ENCODE data around the gene ARIH1.
"Not testable (repeated sequence)": the region's sequence is repeated elsewhere in the genome, so short reads cannot be mapped to it uniquely, and the experiment has no call there.

ARIH1 gene

GRCh38 chr15:72585476-72586058, 111.4 kb downstream of the ARIH1 start:
- Histone ChIP-seq H3K27me3 (ENCODE audit: control insufficient read depth in 1 of 2, insufficient read depth in 2 of 2, low read length in 2 of 2) (no peaks in the 10 kb centered on the region), H3K9me3 (ENCODE audit: low read length) (no peaks in the 10 kb centered on the region), H3K27ac (ENCODE audit: low read depth, low read length) (no peak overlapping the region), H3K9ac (ENCODE audit: low read length) (no peak overlapping the region), H3K4me1 (ENCODE audit: insufficient read depth, low read length) (no peaks in the 10 kb centered on the region), H3K4me3 (ENCODE audit: low read depth in 1 of 2, low read length in 2 of 2) (no peak overlapping the region), H3K36me3 (ENCODE audit: insufficient read depth, low read length) (peaks cover 32% of the 10 kb centered on the region)

- Histone ChIP-seq H3K9me3 (ENCODE audit: low read length) (no peaks in the 10 kb centered on the region), H3K4me3 (ENCODE audit: low read depth in 1 of 2, low read length in 2 of 2) (no peak overlapping the region), H3K27me3 (ENCODE audit: control insufficient read depth in 1 of 2, insufficient read depth in 2 of 2, low read length in 2 of 2) (no peaks in the 10 kb centered on the region), H3K4me1 (ENCODE audit: insufficient read depth, low read length) (no peaks in the 10 kb centered on the region), H3K36me3 (ENCODE audit: insufficient read depth, low read length) (peaks cover 10% of the 10 kb centered on the region), H3K9ac (ENCODE audit: low read length) (no peak overlapping the region), H3K27ac (ENCODE audit: low read depth, low read length) (no peak overlapping the region)
These were observed 114.0 kb downstream of the ARIH1 start for GRCh38 chr15:72588096-72588495.

DNA sequence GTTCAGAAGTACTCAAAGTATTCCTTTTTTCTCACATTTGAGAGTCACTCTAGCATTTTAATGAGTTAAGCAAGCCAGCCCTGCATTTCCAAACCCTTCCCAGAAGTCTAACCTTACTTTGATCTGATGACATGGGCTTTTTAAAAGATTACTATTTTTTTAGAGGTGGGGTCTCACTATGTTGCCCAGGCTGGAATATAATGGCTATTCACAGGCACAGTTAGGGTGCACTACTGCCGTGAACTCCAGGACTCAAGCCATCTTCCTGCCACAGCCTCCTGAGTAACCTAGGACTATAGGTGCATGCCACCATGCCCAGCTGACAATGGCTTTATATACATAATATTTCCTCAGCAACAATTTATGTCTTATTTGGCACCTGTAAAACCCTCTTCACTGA, 116.3 kb downstream of the ARIH1 start:
- H3K36me3 ChIP-seq (ENCODE audit: insufficient read depth, low read length), result peaks cover 8% of the 10 kb centered on the region
- H3K27ac ChIP-seq (ENCODE audit: low read depth, low read length), result no peak overlapping the region
- H3K9me3 ChIP-seq (ENCODE audit: low read length), result no peaks in the 10 kb centered on the region
- no peaks in the 10 kb centered on the region for H3K27me3 ChIP-seq (ENCODE audit: control insufficient read depth in 1 of 2, insufficient read depth in 2 of 2, low read length in 2 of 2)
- H3K9ac ChIP-seq (ENCODE audit: low read length), result no peak overlapping the region
- no peak overlapping the region for H3K4me3 ChIP-seq (ENCODE audit: low read depth in 1 of 2, low read length in 2 of 2)
- no peaks in the 10 kb centered on the region for H3K4me1 ChIP-seq (ENCODE audit: insufficient read depth, low read length)

DNA sequence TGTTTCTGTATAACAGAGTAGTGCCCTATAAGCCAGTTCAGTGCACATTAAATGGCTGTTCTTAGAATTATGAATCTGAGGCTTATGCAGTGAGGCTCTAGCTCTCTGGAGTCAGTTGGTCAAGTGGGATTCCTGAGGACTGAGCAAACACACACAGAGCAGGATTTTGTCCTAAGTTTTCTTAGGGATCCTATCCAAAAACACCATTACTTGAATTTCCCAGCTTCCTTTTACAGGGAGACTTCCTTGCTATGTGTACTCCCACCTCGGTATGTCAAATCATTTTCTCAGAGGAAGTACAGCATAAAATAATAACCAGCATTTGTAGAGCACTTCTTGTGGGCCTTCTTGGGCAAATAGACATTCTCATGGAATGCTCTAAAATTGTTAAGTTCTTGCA, 117.2 kb downstream of the ARIH1 start:
- Histone ChIP-seq H3K4me1 (ENCODE audit: insufficient read depth, low read length) (no peaks in the 10 kb centered on the region), H3K9ac (ENCODE audit: low read length) (no peak overlapping the region)

GRCh38 chr15:72592097-72592496, 118.0 kb downstream of the ARIH1 start:
- H3K27me3 ChIP-seq (ENCODE audit: control insufficient read depth in 1 of 2, insufficient read depth in 2 of 2, low read length in 2 of 2), result no peaks in the 10 kb centered on the region
- H3K27ac ChIP-seq (ENCODE audit: low read depth, low read length), result no peak overlapping the region
- no peak overlapping the region for H3K4me3 ChIP-seq (ENCODE audit: low read depth in 1 of 2, low read length in 2 of 2)
- no peaks in the 10 kb centered on the region for H3K4me1 ChIP-seq (ENCODE audit: insufficient read depth, low read length)
- H3K9me3 ChIP-seq (ENCODE audit: low read length), result no peaks in the 10 kb centered on the region
- H3K36me3 ChIP-seq (ENCODE audit: insufficient read depth, low read length), result no peaks in the 10 kb centered on the region
- H3K9ac ChIP-seq (ENCODE audit: low read length), result no peak overlapping the region

More for the DNA sequence above, 117.2 kb downstream of the ARIH1 start:
- H3K36me3 ChIP-seq (ENCODE audit: insufficient read depth, low read length), result no peaks in the 10 kb centered on the region
- no peaks in the 10 kb centered on the region for H3K9me3 ChIP-seq (ENCODE audit: low read length)
- H3K27ac ChIP-seq (ENCODE audit: low read depth, low read length), result no peak overlapping the region
- no peaks in the 10 kb centered on the region for H3K27me3 ChIP-seq (ENCODE audit: control insufficient read depth in 1 of 2, insufficient read depth in 2 of 2, low read length in 2 of 2)
- no peak overlapping the region for H3K4me3 ChIP-seq (ENCODE audit: low read depth in 1 of 2, low read length in 2 of 2)

GRCh38 chr15:72592676-72593075, 118.5 kb downstream of the ARIH1 start:
- Histone ChIP-seq H3K36me3 (ENCODE audit: insufficient read depth, low read length) (no peaks in the 10 kb centered on the region), H3K4me3 (ENCODE audit: low read depth in 1 of 2, low read length in 2 of 2) (no peak overlapping the region), H3K27me3 (ENCODE audit: control insufficient read depth in 1 of 2, insufficient read depth in 2 of 2, low read length in 2 of 2) (no peaks in the 10 kb centered on the region), H3K9me3 (ENCODE audit: low read length) (no peaks in the 10 kb centered on the region), H3K9ac (ENCODE audit: low read length) (no peak overlapping the region), H3K4me1 (ENCODE audit: insufficient read depth, low read length) (no peaks in the 10 kb centered on the region), H3K27ac (ENCODE audit: low read depth, low read length) (no peak overlapping the region)

DNA sequence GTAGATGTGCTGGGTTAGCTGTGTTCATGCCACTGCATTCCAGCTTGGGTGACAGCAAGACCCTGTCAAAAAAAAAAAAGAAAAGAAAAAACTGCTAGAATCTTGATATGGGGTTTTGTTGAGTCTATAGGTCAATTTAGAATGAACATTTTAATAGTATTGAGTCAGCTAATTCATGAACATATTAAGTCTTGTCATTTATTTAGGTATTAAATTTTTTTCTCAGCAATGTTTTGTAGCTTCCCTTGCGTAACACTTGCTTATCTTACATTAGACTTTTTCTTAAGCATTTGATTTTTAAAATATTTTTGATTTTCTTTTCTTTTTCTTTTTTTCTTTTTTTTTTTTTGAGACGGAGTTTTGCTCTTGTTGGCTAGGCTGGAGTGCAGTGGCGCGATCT, 119.7 kb downstream of the ARIH1 start:
- H3K4me1 ChIP-seq (ENCODE audit: insufficient read depth, low read length), result no peaks in the 10 kb centered on the region
- H3K9me3 ChIP-seq (ENCODE audit: low read length), result no peaks in the 10 kb centered on the region
- no peak overlapping the region for H3K4me3 ChIP-seq (ENCODE audit: low read depth in 1 of 2, low read length in 2 of 2)
- H3K36me3 ChIP-seq (ENCODE audit: insufficient read depth, low read length), result no peaks in the 10 kb centered on the region
- no peaks in the 10 kb centered on the region for H3K27me3 ChIP-seq (ENCODE audit: control insufficient read depth in 1 of 2, insufficient read depth in 2 of 2, low read length in 2 of 2)
- no peak overlapping the region for H3K27ac ChIP-seq (ENCODE audit: low read depth, low read length)
- H3K9ac ChIP-seq (ENCODE audit: low read length), result no peak overlapping the region

- Histone ChIP-seq H3K27me3 (ENCODE audit: control insufficient read depth in 1 of 2, insufficient read depth in 2 of 2, low read length in 2 of 2) (no peaks in the 10 kb centered on the region), H3K9me3 (ENCODE audit: low read length) (no peaks in the 10 kb centered on the region), H3K4me3 (ENCODE audit: low read depth in 1 of 2, low read length in 2 of 2) (no peak overlapping the region), H3K27ac (ENCODE audit: low read depth, low read length) (no peak overlapping the region), H3K4me1 (ENCODE audit: insufficient read depth, low read length) (no peaks in the 10 kb centered on the region), H3K36me3 (ENCODE audit: insufficient read depth, low read length) (no peaks in the 10 kb centered on the region), H3K9ac (ENCODE audit: low read length) (no peak overlapping the region)
These were observed 125.8 kb downstream of the ARIH1 start for GRCh38 chr15:72599855-72600464.

DNA sequence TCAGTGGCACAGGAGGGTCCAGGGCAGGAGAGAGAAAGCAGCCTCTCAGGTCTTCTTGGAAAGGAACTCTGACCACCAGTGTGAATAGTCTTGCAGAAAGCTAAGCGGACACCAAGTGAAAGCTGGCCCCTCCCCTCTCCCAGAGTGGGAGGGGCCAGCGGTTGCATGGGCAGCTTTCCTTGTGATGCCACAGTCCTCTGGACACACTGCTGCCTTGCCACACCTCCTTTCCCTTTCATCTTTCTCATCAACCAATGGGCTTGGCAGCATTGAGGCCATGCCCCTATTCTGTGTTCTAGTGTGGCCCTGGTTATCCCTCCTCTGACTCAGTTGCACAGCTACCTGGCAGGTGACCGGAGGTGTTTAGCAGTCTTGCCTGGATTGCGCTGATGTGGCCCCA, 130.7 kb downstream of the ARIH1 start:
- H3K4me1 ChIP-seq (ENCODE audit: insufficient read depth, low read length), result no peaks in the 10 kb centered on the region
- no peaks in the 10 kb centered on the region for H3K27me3 ChIP-seq (ENCODE audit: control insufficient read depth in 1 of 2, insufficient read depth in 2 of 2, low read length in 2 of 2)
- no peaks in the 10 kb centered on the region for H3K9me3 ChIP-seq (ENCODE audit: low read length)
- no peaks in the 10 kb centered on the region for H3K36me3 ChIP-seq (ENCODE audit: insufficient read depth, low read length)
- no peak overlapping the region for H3K9ac ChIP-seq (ENCODE audit: low read length)
- H3K27ac ChIP-seq (ENCODE audit: low read depth, low read length), result no peak overlapping the region
- H3K4me3 ChIP-seq (ENCODE audit: low read depth in 1 of 2, low read length in 2 of 2), result no peak overlapping the region

DNA sequence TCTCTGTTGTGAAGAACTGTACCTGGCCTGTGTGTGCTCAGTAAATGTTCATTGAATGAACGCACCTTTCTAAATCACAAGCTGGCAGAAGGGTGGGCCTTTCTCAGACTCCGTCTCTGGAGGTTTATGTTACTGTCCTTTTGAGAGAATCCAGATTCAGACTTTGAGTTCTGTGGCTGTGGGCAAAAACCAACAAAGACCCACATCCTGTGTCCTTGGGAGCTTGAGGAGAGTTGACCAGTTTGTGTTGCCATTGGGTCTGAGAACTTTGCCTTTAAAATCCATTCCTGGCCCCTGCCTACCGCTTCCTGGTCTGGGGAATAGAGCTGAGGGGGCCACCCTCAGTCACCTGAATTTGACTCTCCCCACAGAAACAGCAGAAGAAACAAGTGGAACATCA, 134.0 kb downstream of the ARIH1 start:
- not testable (repeated sequence) for H3K4me3 ChIP-seq (ENCODE audit: low read depth in 1 of 2, low read length in 2 of 2); H3K4me1 ChIP-seq (ENCODE audit: insufficient read depth, low read length); H3K36me3 ChIP-seq (ENCODE audit: insufficient read depth, low read length); H3K9me3 ChIP-seq (ENCODE audit: low read length); H3K27ac ChIP-seq (ENCODE audit: low read depth, low read length); H3K9ac ChIP-seq (ENCODE audit: low read length); H3K27me3 ChIP-seq (ENCODE audit: control insufficient read depth in 1 of 2, insufficient read depth in 2 of 2, low read length in 2 of 2)

DNA sequence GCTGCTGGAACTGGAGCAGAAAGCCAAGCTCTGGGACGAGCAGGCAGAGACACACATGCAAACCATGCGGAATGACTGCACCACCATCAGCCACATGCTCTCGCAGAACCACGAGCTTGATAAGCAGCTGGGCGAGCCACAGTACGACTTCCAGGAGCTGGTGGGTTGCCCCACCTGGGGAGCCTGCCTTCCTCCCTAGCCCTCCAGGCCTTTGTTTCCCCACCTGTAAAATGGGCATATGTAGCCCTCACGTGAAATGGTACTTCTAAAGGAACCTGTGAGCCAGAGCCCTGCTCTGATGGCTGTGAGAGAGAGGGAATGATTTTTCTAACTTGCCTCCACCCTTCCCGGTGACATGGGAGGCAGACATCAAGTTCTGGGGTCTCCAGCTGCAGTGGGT, 135.7 kb downstream of the ARIH1 start:
- no peaks in the 10 kb centered on the region for H3K36me3 ChIP-seq (ENCODE audit: insufficient read depth, low read length)
- no peaks in the 10 kb centered on the region for H3K4me1 ChIP-seq (ENCODE audit: insufficient read depth, low read length)
- H3K9me3 ChIP-seq (ENCODE audit: low read length), result no peaks in the 10 kb centered on the region
- no peak overlapping the region for H3K4me3 ChIP-seq (ENCODE audit: low read depth in 1 of 2, low read length in 2 of 2)
- H3K9ac ChIP-seq (ENCODE audit: low read length), result no peak overlapping the region
- no peak overlapping the region for H3K27ac ChIP-seq (ENCODE audit: low read depth, low read length)
- no peaks in the 10 kb centered on the region for H3K27me3 ChIP-seq (ENCODE audit: control insufficient read depth in 1 of 2, insufficient read depth in 2 of 2, low read length in 2 of 2)

DNA sequence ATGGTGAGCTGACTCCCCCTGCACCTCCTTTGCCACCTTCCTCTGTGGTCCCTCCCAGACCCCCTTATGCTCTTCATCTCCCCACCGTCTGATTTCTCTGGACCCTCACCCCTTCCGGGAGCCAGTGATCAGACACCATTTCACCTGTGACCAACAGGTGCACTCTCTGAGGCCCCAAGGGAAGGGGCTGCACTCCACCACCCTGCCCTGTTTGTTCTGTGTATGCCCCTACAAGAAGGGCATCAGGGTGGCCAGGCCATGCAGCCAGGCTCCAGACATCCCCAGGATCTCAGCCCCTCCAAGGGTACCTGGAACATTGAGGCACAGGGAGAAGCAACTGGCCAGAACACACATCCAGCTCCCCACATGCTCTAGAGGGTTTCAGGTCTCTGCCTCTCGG, 138.2 kb downstream of the ARIH1 start:
- H3K27ac ChIP-seq (ENCODE audit: low read depth, low read length); H3K4me3 ChIP-seq (ENCODE audit: low read depth in 1 of 2, low read length in 2 of 2); H3K27me3 ChIP-seq (ENCODE audit: control insufficient read depth in 1 of 2, insufficient read depth in 2 of 2, low read length in 2 of 2); H3K36me3 ChIP-seq (ENCODE audit: insufficient read depth, low read length); H3K9ac ChIP-seq (ENCODE audit: low read length); H3K9me3 ChIP-seq (ENCODE audit: low read length); H3K4me1 ChIP-seq (ENCODE audit: insufficient read depth, low read length): not testable (repeated sequence)
